Sigmoid colon (tissue), 4 donors: ENCODE data around the gene LSM5.

ENCODE experiments used
- EP300 ChIP-seq, 4 donors: sonication (generic); formaldehyde crosslinking; IDR thresholded peaks; one replicate each; pipeline ENCODE4 v1.6.1; 2017; ENCODE audit warnings: antibody characterized with exemption in 4 of 4
- POLR2AphosphoS5 ChIP-seq, 4 donors: sonication (generic); formaldehyde crosslinking; IDR thresholded peaks; one replicate each; pipeline ENCODE4 v1.6.1; 2017; ENCODE audit warnings: antibody characterized with exemption in 4 of 4
- TF ChIP-seq, protein P1 (sequence below), 4 experiments: fragments of 450-650 bp in 3 of 4; fragments of 200-600 bp in 1 of 4; IDR thresholded peaks; one replicate each; pipeline ENCODE4 v1.5.1; 2016 to 2019; ENCODE audit warnings: antibody characterized with exemption in 4 of 4, mild to moderate bottlenecking in 3 of 4, moderate library complexity in 2 of 4

DNA sequence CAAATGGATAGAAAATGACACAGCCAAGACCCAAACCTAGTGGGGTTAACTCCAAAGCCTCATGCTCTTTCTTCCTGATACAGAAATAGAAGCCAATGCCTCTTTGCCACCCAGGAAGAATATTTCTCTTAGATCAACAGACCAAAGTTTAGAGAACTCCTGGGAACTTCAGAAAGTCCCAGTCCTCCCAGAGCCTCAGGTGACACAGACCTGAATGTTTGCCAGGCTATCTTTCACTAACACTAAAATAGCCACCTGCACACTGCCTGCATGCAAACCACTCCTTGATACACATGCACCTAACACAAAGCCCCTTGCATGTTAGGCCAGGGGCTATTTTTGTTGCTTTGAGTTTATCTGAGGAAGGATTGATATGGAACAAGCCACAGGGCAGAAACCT lies 27.7 kb downstream of the LSM5 start:
- TF ChIP-seq, protein P1, sequence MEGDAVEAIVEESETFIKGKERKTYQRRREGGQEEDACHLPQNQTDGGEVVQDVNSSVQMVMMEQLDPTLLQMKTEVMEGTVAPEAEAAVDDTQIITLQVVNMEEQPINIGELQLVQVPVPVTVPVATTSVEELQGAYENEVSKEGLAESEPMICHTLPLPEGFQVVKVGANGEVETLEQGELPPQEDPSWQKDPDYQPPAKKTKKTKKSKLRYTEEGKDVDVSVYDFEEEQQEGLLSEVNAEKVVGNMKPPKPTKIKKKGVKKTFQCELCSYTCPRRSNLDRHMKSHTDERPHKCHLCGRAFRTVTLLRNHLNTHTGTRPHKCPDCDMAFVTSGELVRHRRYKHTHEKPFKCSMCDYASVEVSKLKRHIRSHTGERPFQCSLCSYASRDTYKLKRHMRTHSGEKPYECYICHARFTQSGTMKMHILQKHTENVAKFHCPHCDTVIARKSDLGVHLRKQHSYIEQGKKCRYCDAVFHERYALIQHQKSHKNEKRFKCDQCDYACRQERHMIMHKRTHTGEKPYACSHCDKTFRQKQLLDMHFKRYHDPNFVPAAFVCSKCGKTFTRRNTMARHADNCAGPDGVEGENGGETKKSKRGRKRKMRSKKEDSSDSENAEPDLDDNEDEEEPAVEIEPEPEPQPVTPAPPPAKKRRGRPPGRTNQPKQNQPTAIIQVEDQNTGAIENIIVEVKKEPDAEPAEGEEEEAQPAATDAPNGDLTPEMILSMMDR (IDR thresholded peaks at IDR 0.05) = no peak
- TF ChIP-seq POLR2AphosphoS5 (IDR thresholded peaks at IDR 0.05) = no peak
- no peak for TF ChIP-seq EP300 (IDR thresholded peaks at IDR 0.05)
